ENCODE results near the gene NYAP2.

DNA sequence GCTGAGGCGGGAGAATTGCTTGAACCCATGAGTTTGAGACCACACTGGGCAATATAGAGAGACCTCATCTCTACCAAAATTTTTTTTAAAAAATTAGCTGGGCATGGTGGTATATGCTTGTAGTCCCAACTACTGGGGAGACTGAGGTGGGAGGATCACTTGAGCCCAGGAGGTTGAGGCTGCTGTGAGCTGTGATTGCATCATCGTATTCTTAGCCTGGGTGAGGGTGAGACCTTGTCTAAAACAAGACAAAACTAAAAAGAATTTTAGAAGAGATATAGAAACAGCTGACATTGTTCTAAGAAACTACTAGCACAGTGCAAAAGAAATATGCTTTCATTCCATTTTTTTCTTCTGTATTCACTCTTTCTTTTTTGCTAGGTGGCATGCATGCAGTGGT is 298.4 kb downstream of the NYAP2 start:
- TF ChIP-seq EP300 (IDR thresholded peaks at IDR 0.05; ENCODE audit: low read depth): no peak
- no peak for TF ChIP-seq POLR2AphosphoS5 (IDR thresholded peaks at IDR 0.05)
- no peak for TF ChIP-seq CTCF (IDR thresholded peaks at IDR 0.05)

Data from transverse colon (tissue), 4 donors.